PC-3 (cell line): ENCODE results near the gene RNF41. TPM values are rescaled to one million over a fixed set of nuclear protein-coding genes. Genes with fewer than 3 reads are reported as not detected.

Experiments
- ATAC-seq: fragments of 200-7000 bp; cut with Tn5 transposase; 2 replicates; pipeline ENCODE4 v1.9.1; 2020; ENCODE audit warnings: mild to moderate bottlenecking, moderate library complexity
- BruUV-seq: library from RNA; stranded (reverse); fragments of 400-500 nt; replicated peaks from 2 replicates; lab custom pipeline; 2021; lab: Mats Ljungman, UMichigan
- CTCF ChIA-PET: fragments of 300-600 bp; sonication (Branson Sonifier 250); formaldehyde crosslinking; loops from one replicate; lab custom pipeline; 2022; ENCODE audit warnings: antibody characterized with exemption; lab: Charles Lee
- POLR2A ChIA-PET: fragments of 300-600 bp; sonication (Branson Sonifier 250); formaldehyde crosslinking; loops from one replicate; lab custom pipeline; 2022; ENCODE audit warnings: antibody characterized with exemption; ENCODE audit not compliant: unreplicated experiment; lab: Charles Lee
- DNase-seq: peaks from one replicate; pipeline ENCODE4 v3.0.0-alpha.2; 2015
- H2AFZ ChIP-seq: fragments of 300-600 bp; sonication (generic); 2 replicates; pipeline ENCODE4 v1.6.0; 2016; ENCODE audit warnings: antibody characterized with exemption, low read length
- H3F3A ChIP-seq: fragments of 300-600 bp; sonication (generic); one replicate; pipeline ENCODE4 v1.6.0; 2017; ENCODE audit warnings: antibody characterized with exemption, low read length, control low read depth, mild to moderate bottlenecking; ENCODE audit not compliant: unreplicated experiment
- H3K27ac ChIP-seq: fragments of 300-600 bp; sonication (generic); 2 replicates; pipeline ENCODE4 v1.5.1; 2016; ENCODE audit warnings: mild to moderate bottlenecking, low read length
- H3K27me3 ChIP-seq: fragments of 300-600 bp; sonication (generic); 2 replicates; pipeline ENCODE4 v1.6.1; 2016; ENCODE audit warnings: low read length, mixed read lengths
- H3K36me3 ChIP-seq: fragments of 300-600 bp; sonication (generic); 2 replicates; pipeline ENCODE4 v1.6.1; 2016; ENCODE audit warnings: low read depth, mixed run types, low read length, mixed read lengths
- H3K4me1 ChIP-seq: fragments of 300-600 bp; sonication (generic); 2 replicates; pipeline ENCODE4 v1.5.1; 2016; ENCODE audit warnings: low read length; ENCODE audit not compliant: insufficient read depth
- H3K4me2 ChIP-seq: fragments of 300-600 bp; sonication (generic); 2 replicates; pipeline ENCODE4 v1.6.0; 2016; ENCODE audit warnings: low read length
- H3K4me3 ChIP-seq: fragments of 300-600 bp; sonication (generic); 2 replicates; pipeline ENCODE4 v1.5.1; 2016; ENCODE audit warnings: mild to moderate bottlenecking, low read length, mixed read lengths
- H3K79me2 ChIP-seq: fragments of 300-600 bp; sonication (generic); 2 replicates; pipeline ENCODE4 v1.6.1; 2017; ENCODE audit warnings: low read length, mixed read lengths
- H3K9ac ChIP-seq: fragments of 300-600 bp; sonication (generic); 2 replicates; pipeline ENCODE4 v1.6.0; 2016; ENCODE audit warnings: mild to moderate bottlenecking, low read length
- H3K9me2 ChIP-seq: fragments of 300-600 bp; sonication (generic); replicated peaks from 2 replicates; pipeline ENCODE4 v1.6.1; 2016; ENCODE audit warnings: mixed run types, low read length, mixed read lengths
- H3K9me3 ChIP-seq: fragments of 300-600 bp; sonication (generic); 2 replicates; pipeline ENCODE4 v1.6.1; 2016; ENCODE audit warnings: low read length, mixed read lengths
- H4K20me1 ChIP-seq: fragments of 300-600 bp; sonication (generic); 2 replicates; pipeline ENCODE4 v1.6.1; 2016; ENCODE audit warnings: low read length, mixed read lengths
- CTCF ChIP-seq: fragments of 300-600 bp; sonication (generic); conservative IDR thresholded peaks from 2 replicates; pipeline ENCODE4 v1.5.1; 2017; ENCODE audit warnings: antibody characterized with exemption, low read depth, mild to moderate bottlenecking, low read length
- EZH2 ChIP-seq: fragments of 300-600 bp; sonication (generic); IDR thresholded peaks from one replicate; pipeline ENCODE4 v1.6.1; 2017; ENCODE audit warnings: antibody characterized with exemption, mild to moderate bottlenecking, low read length; ENCODE audit not compliant: unreplicated experiment
- EZH2phosphoT487 ChIP-seq: fragments of 300-600 bp; sonication (generic); IDR thresholded peaks from 2 replicates; pipeline ENCODE4 v1.6.1; 2018; ENCODE audit warnings: mild to moderate bottlenecking, antibody characterized with exemption, low read length, borderline replicate concordance
- intact Hi-C: fragments of 100-400 bp; cut with micrococcal nuclease; formaldehyde crosslinking; loops from 2 replicates; pipeline ENCODE4 v1.9.0; 2023
- total RNA-seq: library from RNA; depleted of rRNA; stranded (reverse); fragments of >200 nt; gene quantifications from 2 replicates; pipeline ENCODE4 v1.2.3, GENCODE V29; 2014

RNF41 gene
- total RNA-seq, 1 experiment from 2014 or later: 52.1 TPM

DNA sequence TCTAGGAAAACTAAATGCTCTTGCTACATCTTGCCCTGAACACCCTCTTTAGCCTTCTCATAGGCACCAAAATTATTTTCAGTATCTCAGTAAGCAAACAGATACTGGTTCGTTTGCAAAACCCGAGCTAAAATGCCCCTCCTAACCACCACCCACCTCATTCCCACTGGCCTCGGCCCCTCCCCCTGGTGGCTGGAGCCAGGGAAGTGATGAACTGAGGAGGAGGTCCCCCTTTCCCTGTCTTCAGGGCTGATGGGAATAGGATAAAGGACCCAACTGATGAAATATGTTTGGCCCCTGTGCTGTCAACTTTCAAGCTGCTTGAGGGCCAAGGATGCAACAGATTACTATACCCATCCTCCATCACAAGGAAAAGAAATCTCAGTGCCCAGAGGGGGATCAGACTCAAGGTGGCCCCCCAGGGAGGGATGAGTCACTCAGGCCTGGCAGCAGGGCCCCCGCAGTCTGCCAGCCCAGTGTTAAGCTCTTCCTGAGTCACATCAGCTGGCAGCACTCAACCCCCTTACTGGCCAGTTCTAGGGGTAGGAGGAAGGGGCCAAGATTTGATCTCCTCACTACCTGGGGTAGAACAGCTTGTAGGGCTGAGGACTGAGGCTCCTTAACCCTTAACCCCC, 34.7 kb upstream of the RNF41 start:
- Histone ChIP-seq H3K27me3 (no peaks in the 10 kb centered on the region), H3K9me3 (no peaks in the 10 kb centered on the region), H4K20me1 (peaks cover 12% of the 10 kb centered on the region; the same call in 1 of the 2 replicates), H3K27ac (no peak overlapping the region), H3K79me2 (peaks cover 31% of the 10 kb centered on the region), H3K4me2 (peak overlapping the region; percentile 90), H3F3A (no peaks in the 10 kb centered on the region), H3K9me2 (no peaks in the 10 kb centered on the region), H3K4me1 (peaks cover 24% of the 10 kb centered on the region), H3K36me3 (peaks cover 42% of the 10 kb centered on the region), H2AFZ (no peak overlapping the region), H3K9ac (peak overlapping the region; percentile 83; the same call in 1 of the 2 replicates), H3K4me3 (peak overlapping the region; percentile 77)
- TF ChIP-seq EZH2phosphoT487 (no peak), CTCF (no peak), EZH2 (no peak)
- intact Hi-C loops: no loop called here
- POLR2A ChIA-PET: no interaction called here
- BruUV-seq: no TSS peak
- CTCF ChIA-PET: interaction anchor here (0.9 kb wide), 1 partner anchor 23 kb away, joined by 3 read pairs; no protein-coding TSS in a partner anchor
- no peak for ATAC-seq
- DNase-seq: peak; percentile 30

GRCh38 chr12:56255671-56256070, 33.9 kb upstream of the RNF41 start:
- Histone ChIP-seq H4K20me1 (peaks cover 12% of the 10 kb centered on the region; the same call in 1 of the 2 replicates), H3K36me3 (peaks cover 43% of the 10 kb centered on the region), H3K4me3 (no peak overlapping the region), H3K27ac (no peak overlapping the region), H3K27me3 (no peaks in the 10 kb centered on the region), H3K4me2 (no peak overlapping the region), H3K4me1 (peaks cover 20% of the 10 kb centered on the region), H3K9me2 (no peaks in the 10 kb centered on the region), H3K9me3 (no peaks in the 10 kb centered on the region), H3F3A (no peaks in the 10 kb centered on the region), H2AFZ (no peak overlapping the region), H3K9ac (no peak overlapping the region), H3K79me2 (peaks cover 31% of the 10 kb centered on the region)
- no peak for ATAC-seq
- no TSS peak for BruUV-seq
- intact Hi-C loops: no loop called here
- no peak for TF ChIP-seq CTCF
- no peak for TF ChIP-seq EZH2phosphoT487
- no peak for TF ChIP-seq EZH2
- ChIA-PET CTCF (no interaction called here), POLR2A (no interaction called here)
- DNase-seq: no peak

DNA sequence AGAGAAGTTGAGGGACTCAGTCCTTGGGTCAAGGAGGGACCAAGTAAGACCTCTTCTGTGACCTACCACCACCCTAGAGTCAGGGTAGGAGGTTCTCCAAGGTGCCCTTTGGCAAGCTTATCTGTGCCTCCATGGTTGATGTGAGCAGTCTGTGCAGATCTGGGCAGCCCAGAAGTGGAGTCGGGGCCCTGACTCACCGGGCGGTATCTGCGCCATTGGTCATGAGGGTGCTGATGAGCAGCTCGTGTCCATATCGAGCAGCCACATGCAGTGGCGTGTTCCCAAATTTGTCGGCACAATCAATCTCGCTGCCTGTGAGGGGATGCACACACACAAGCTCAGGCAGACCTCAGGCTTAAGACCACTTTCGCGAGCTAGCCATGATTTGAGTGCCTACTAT, 31.4 kb upstream of the RNF41 start:
- Histone ChIP-seq H3K4me3 (no peak overlapping the region), H3K9ac (no peak overlapping the region), H4K20me1 (peaks cover 12% of the 10 kb centered on the region; the same call in 1 of the 2 replicates), H2AFZ (no peak overlapping the region), H3K27ac (no peak overlapping the region), H3K79me2 (peaks cover 31% of the 10 kb centered on the region), H3K4me1 (peaks cover 14% of the 10 kb centered on the region), H3K9me2 (no peaks in the 10 kb centered on the region), H3K4me2 (no peak overlapping the region), H3K36me3 (peaks cover 55% of the 10 kb centered on the region), H3F3A (no peaks in the 10 kb centered on the region), H3K27me3 (no peaks in the 10 kb centered on the region), H3K9me3 (no peaks in the 10 kb centered on the region)
- DNase-seq: no peak
- BruUV-seq: no TSS peak
- ChIA-PET CTCF (no interaction called here), POLR2A (no interaction called here)
- ATAC-seq: no peak
- intact Hi-C loops: no loop called here
- TF ChIP-seq EZH2: no peak
- TF ChIP-seq CTCF: no peak
- no peak for TF ChIP-seq EZH2phosphoT487
